AG20443 (cell line): ENCODE results near the gene SLC43A2.

ENCODE experiments used
- DNase-seq: peaks from one replicate; pipeline ENCODE4 v3.0.0; 2012; ENCODE audit warnings: low spot score, mixed read lengths

Gene SLC43A2

GRCh38 chr17:1643999-1644492 lies 15.4 kb upstream of the SLC43A2 start:
- no peak for DNase-seq

DNA sequence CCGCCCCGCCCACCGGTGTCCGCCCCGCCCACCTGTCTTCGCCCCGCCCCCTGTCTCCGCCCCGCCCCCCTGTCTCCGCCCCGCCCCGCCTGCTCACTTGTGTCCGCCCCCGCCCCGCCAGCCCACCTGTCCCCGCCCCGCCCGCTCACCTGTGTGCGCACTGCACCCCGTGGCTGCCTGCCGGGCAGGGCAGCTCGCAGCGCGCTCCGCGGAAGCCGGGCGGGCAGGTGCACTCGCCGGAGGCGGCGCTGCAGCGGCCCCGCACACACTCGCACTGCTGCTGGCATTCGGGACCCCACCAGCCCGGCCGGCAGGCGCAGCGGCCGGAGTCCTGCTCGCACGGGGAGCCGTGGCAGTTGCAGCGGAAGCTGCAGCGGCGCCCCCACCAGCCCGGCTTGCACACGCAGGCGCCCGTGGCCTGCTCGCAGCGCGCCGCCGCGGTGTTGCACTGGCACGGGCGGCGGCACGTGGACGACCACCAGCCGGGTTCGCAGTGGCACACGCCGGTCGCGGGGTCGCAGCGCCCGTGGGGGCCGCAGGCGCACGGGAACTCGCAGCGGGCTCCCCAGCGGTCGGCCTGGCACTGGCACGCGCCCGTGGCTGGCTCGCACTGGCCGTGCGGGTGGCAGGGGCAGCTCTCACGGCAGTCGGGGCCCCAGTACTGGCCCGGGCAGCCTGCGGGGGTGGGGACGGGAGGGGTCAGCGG lies 14.8 kb upstream of the SLC43A2 start:
- peak; percentile 63 for DNase-seq

DNA sequence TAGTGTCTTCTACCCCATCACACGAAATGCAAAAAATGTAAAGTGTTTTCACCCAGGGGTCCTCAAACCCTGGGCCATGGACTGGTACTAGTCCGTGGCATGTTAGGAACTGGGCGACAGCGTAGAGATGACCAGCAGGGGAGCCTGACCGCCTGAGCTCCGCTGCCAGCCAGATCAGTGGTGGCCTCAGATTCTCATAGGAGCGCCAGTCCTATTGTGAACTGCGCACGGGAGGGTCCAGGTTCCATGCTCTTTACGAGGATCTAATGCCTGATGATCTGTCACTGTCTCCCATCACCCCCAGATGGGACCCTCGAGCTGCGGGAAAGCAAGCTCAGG lies 12.4 kb upstream of the SLC43A2 start:
- no peak for DNase-seq

GRCh38 chr17:1640329-1641064 lies 11.9 kb upstream of the SLC43A2 start:
- DNase-seq: no peak

- DNase-seq: no peak
Measured at GRCh38 chr17:1639549-1640180, 11.0 kb upstream of the SLC43A2 start.

DNA sequence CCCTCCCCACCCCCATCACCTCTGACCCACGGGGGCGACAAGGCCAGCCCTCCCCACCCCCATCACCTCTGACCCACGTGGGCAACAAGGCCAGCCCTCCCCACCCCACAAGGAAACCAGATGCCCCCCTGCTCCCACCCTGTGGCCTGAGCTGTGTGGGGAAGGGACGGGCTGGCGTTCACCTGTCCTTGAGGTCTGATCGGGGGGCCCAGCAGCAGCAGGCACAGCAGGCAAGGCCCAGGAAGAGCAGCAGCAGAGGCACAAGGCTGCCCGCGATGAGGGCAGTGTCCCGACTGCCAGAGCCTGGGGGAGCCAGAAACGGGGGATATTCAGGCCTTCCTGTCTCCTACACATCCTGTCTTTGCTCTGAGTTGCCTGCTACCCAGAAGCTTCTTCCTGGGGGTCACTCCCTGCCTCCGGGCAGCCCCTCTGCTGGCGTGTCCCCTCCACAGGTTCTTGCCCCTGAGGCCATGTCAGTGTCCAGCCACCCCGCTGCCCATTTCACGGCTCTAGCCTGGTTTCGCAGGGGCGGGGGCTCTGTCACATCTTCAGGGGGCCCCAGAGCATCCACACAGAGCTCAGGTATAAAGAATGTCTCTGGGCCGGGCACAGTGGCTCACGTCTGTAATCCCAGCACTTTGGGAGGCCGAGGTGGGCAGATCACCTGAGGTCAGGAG lies 10.1 kb upstream of the SLC43A2 start:
- no peak for DNase-seq

DNA sequence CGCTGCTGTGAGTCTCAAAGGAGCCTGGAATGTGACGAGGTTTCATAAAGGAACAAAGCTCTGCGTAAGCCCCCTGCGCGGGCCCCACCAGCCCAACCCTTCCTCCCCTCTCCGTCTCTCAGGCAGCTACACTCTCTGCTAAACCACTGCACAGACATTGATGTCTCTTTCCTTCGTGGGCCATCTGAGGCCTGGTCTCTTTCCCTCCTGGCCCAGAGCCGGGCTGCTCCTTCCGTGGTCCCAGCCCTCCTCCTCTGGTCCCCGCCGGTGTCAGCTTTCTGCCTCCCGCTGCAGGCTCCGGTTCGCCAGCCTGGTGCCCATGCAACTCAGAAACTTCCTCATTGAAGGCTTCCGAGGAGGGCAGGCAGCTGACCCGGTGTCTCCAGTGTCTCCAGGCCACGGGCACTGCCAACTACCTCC lies 9.5 kb upstream of the SLC43A2 start:
- no peak for DNase-seq

DNA sequence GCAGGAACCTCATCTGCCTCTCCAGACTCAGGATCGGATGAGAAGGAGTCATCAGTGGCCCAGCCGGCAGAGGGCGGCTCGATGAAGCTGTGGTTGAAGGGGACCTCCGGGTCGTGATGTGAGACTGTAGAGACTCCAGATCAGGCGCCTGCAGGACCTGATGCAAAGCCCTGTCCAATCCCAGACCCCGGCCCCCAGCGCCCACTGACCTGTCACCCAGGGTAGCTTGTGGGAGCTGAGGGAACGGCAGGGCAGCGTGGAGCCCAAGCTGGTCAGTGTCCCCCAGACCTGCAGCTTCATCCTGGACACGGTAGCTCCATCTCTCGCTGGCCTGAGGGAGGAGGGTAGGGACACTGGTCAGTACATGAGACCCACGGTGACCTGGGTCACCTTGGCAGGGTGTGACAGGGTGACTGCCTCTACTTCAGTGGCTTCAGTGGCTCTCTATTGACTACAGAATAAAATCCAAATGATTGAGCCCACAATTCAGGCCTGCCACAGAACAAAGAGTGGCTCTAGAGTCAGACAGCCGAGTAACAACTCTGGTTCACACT lies 8.2 kb upstream of the SLC43A2 start:
- no peak for DNase-seq

DNA sequence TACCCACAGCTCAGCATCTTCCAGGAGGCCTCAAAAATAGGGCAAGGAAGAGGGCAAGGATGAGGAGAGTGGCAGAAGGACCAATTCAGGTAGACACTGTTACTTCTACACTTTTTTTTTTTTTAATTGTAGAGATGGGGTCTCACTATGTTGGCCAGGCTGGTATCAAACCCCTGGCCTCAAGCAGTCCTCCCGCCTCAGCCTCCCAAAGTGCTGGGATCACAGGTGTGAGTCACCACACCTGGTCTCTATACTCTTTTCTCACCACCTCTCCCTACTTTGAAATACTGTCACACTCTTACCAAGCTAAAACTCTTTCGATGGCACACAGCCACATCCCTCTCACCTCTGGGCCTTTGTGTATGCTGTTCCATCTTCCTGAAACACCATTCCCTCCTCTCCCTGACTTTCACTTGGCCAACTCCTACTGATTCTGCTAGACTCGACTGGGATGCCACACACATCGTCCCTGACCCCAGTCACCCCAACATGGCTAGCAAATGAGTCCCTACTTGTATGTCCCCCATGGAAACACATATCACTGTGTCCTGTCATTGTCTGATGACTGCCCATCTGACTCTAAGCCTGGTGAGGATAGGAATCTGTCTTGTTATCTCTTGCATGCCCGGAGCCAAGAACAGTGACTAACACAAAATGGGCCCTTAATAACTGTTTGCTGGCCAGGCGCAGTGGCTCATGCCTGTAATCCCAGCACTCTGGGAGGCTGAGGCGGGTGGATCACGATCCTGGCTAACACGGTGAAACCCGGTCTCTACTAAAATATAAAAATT lies 7.2 kb upstream of the SLC43A2 start:
- DNase-seq: no peak

DNA sequence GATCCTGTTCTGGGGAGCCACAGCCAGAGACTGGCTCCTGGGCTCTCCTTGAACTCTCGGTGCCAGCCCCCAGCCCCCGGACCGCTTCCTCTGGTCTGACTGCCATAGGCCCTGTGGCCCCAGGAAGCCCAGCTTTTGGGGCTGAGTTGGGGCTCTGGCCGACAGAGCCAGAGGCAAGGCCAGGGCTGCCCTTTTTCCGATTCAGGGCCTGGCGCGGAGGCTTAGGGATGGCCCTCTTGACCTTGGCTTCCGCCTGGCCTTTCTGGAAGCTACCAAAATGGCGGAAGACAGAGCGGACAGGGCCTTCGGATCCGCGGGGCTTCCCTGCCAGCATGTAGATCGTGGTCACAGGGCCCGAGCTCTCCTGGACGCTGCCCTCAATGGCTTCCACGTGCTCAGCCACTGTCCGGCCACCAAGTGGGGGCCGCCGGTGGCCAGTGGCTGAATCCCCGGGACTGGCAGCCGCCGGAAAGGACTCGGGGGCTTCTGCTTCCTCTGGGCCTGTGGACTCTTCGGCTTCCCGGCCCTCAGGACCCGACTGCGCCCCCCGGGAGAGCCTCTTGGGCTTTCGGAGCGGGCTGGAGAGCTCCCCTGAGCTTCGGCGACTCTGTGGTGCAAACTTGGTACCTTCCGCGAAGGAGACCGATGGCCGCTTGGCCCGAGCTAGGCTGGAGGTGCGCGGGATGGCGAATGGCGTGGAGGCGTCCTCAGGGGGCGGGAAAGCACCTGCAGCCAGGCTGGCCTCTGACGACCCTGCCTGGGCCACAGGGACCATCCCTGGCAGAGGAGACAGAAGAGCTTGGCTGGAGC lies 6.4 kb upstream of the SLC43A2 start:
- no peak for DNase-seq

- no peak for DNase-seq
Measured at GRCh38 chr17:1630662-1631061, 2.0 kb upstream of the SLC43A2 start.

- peak; percentile 70 for DNase-seq
Measured at GRCh38 chr17:1629504-1630310, 1.1 kb upstream of the SLC43A2 start.

- peak; percentile 98 for DNase-seq
Measured at GRCh38 chr17:1628856-1629503, 346 bp upstream of the SLC43A2 start.

GRCh38 chr17:1627182-1627981 lies 1.3 kb downstream of the SLC43A2 start:
- peak; percentile 63 for DNase-seq

- DNase-seq: no peak
Measured at GRCh38 chr17:1626333-1626732, 2.3 kb downstream of the SLC43A2 start.

DNA sequence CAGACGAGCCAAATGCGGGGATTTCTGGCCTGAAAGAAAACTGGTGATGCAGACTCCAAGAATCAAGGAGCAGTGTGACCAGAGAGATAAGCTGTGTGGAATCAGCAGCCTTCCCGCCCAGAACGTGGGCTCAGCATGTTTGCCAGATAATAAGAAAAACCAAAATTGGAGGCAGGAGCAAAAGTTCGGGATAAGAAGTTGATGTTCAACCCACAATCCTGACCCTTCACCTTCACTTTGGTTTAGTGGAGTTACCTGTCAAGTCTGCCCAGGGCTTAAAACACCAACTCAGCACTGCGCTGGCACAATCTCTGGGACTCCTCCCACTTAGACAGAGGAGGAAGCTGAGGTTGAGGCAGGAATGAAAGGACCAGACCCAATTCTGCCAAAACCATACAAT lies 3.1 kb downstream of the SLC43A2 start:
- no peak for DNase-seq

DNA sequence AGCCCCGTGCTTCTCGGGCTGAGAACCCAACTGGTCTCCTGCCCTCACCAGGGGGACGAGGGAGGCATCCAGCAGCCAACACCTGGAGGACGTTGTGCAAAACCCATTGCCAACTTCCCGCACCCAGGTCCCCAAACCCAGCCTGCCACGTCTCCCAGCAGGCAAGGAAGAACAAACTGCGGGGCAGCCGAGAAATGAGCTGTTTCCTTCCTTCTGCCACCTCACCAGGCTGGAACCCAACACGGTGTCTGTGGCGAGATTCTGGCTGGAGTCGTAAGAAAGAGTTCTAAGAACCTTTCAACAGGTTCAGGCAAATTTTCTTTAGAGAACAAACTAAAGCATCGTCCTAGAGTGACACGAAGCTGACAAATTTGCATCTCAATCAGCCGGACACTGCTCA lies 3.6 kb downstream of the SLC43A2 start:
- no peak for DNase-seq

DNA sequence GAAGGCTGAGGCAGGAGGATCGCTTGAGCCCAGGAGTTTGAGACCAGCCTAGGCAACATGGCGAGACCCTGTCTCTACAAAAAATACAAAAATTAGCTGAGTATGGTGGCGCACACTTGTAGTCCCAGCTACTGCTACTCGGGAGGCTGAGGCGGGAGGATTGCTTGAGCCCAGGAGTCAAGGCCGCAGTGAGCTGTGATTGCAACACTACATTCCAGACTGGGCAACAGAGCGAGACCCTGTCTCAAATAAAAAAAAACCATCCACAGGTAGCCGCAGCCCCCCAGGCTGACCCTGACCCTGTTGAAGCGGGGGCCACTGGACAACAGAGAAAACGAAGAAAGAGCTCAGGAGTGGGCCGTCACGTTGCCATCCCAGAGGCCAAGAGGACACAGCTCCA lies 4.0 kb downstream of the SLC43A2 start:
- no peak for DNase-seq
